Thymus (tissue), 11 donors: ENCODE measurements around the gene DNTT. TPM values are rescaled to one million over a fixed set of nuclear protein-coding genes. Genes with fewer than 3 reads are reported as not detected.
"Not testable (repeated sequence)": the region's sequence is repeated elsewhere in the genome, so short reads cannot be mapped to it uniquely, and the experiment has no call there.

Experiments used
- DNase-seq, 9 donors: peaks; one replicate each; pipeline ENCODE4 v3.0.0-alpha.2; 2013; ENCODE audit warnings: low spot score in 9 of 9, low read depth in 6 of 9, missing footprints in 1 of 9
- H3K27ac ChIP-seq, 2 donors: one replicate each; pipeline ENCODE4 v1.5.1; 2013; ENCODE audit warnings: control low read depth in 1 of 2, low read depth in 1 of 2, low read length in 1 of 2, mild to moderate bottlenecking in 1 of 2, moderate library complexity in 1 of 2
- H3K27me3 ChIP-seq, 2 donors: one replicate each; pipeline ENCODE4 v1.5.1; 2013; ENCODE audit warnings: low read length in 1 of 2; ENCODE audit not compliant: control insufficient read depth in 2 of 2, insufficient read depth in 1 of 2
- H3K36me3 ChIP-seq, 2 donors: one replicate each; pipeline ENCODE4 v1.5.1; 2013; ENCODE audit warnings: low read length in 1 of 2, mild to moderate bottlenecking in 1 of 2, moderate library complexity in 1 of 2; ENCODE audit not compliant: control insufficient read depth in 2 of 2, insufficient read depth in 2 of 2
- H3K4me1 ChIP-seq, 2 donors: one replicate each; pipeline ENCODE4 v1.5.1; 2013; ENCODE audit warnings: low read length in 2 of 2; ENCODE audit not compliant: control insufficient read depth in 2 of 2, insufficient read depth in 2 of 2
- H3K4me3 ChIP-seq, 2 donors: one replicate each; pipeline ENCODE4 v1.5.1; 2013; ENCODE audit warnings: low read length in 2 of 2, control low read depth in 1 of 2, mild to moderate bottlenecking in 1 of 2
- H3K9me3 ChIP-seq, 2 donors: one replicate each; pipeline ENCODE4 v1.5.1; 2013; ENCODE audit warnings: low read length in 1 of 2, mild to moderate bottlenecking in 1 of 2; ENCODE audit not compliant: control insufficient read depth in 2 of 2, insufficient read depth in 1 of 2
- WGBS: extraction: QIAGEN DNeasy Blood & Tissue Kit; methylation state at CpG from one replicate; pipeline ENCODE4 v1.1.7; 2013; 5-methylcytosine and 5-hydroxymethylcytosine counted together
- polyA plus RNA-seq: library from polyadenylated mRNA; stranded (reverse); fragments of 200-250 nt; gene quantifications from one replicate; pipeline ENCODE4 v1.2.3, GENCODE V29; 2013
- total RNA-seq: library from RNA; stranded (reverse); fragments of 120-200 nt; gene quantifications from one replicate; pipeline ENCODE4 v1.2.4, GENCODE V29; 2013
- donor health status: healthy.

The DNTT gene
- total and polyA plus RNA-seq, 2 donors: 38.4 to 38.7 TPM

DNA sequence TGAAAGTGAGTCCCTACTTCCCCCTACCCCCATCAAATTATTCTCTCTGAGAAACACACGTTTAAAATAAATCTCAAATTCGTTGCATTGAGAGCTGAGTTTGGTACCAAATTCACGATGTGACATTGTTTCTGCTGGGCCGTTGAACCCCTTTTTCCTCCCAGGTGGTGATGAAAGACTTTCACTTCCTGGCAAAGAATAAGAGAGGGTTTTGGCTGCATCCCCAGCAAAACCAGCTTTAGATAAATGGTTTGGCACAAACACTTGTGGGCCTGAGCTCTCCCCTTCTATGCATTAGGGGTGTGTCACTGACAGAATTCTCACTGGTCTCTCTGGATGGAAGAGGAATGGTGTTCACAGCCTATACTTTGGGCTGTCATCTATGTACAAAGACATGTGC lies 8.8 kb upstream of the DNTT start:
- Histone ChIP-seq H3K36me3 (no peaks in the 10 kb centered on the region), H3K27ac (peak overlapping the region; percentile 79 to 88), H3K4me1 (peaks cover 59 to 75% of the 10 kb centered on the region in 2 donors), H3K9me3 (peaks cover 0 to 3% of the 10 kb centered on the region in 2 donors), H3K4me3 (peak overlapping the region; percentile 2 to 17), H3K27me3 (no peaks in the 10 kb centered on the region)
- DNase-seq: peak in 2 of 9 donors; percentile 45 to 71
- 3% methylated on average over 4 of the region's 4 CpGs for WGBS

DNA sequence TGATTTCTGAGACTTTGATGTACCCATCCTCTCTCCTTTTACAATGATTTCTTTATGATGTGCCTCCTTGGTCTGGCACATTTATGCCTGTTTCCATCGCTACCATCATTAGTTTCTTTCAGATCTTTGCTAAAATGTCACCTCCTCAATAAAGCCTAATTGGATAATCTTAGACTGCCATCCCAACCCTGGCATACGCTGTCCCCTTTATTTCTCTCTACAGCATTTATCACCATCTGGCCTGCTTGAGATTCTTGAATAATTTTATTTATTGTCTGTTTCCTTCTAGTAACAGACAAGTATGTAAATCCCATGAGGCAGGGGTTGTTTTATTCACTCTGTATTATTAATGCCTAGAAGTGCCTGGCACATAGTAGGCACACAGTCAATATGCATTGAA lies 6.7 kb upstream of the DNTT start:
- H3K9me3 ChIP-seq: peaks cover 0 to 3% of the 10 kb centered on the region in 2 donors
- peaks cover 74 to 91% of the 10 kb centered on the region in 2 donors for H3K4me1 ChIP-seq
- no peak for DNase-seq
- 88% methylated on average over 2 of the region's 2 CpGs for WGBS
- H3K4me3 ChIP-seq: no peak overlapping the region
- no peaks in the 10 kb centered on the region for H3K27me3 ChIP-seq
- H3K27ac ChIP-seq: peak overlapping the region; percentile 95 to 99
- no peaks in the 10 kb centered on the region for H3K36me3 ChIP-seq

DNA sequence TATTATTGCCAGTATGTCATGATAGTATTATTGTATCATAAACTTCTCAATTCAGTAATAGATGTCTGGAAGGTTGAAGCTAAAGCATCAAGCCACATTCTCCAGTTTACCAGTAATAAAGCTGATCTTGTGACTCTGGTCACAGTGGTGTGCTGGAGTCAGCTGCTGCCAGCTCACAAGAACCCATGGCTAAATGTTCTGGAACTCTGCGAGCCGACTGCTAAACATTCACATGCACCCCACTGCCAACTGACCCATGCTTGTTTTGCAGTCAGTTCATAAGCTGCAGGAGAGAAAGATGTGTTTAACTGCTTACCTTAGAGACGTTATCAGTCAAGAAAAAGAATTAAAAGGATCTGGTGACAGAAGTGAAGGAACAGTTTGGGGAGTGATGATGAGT lies 5.9 kb upstream of the DNTT start:
- H3K27me3 ChIP-seq: no peaks in the 10 kb centered on the region
- H3K4me1 ChIP-seq: peaks cover 83 to 94% of the 10 kb centered on the region in 2 donors
- DNase-seq: no peak
- H3K4me3 ChIP-seq: peak overlapping the region in 1 of 2 donors; percentile 23
- 52% methylated on average over 3 of the region's 3 CpGs for WGBS
- H3K27ac ChIP-seq: peak overlapping the region; percentile 95 to 99
- H3K36me3 ChIP-seq: no peaks in the 10 kb centered on the region
- H3K9me3 ChIP-seq: peaks cover 0 to 3% of the 10 kb centered on the region in 2 donors

DNA sequence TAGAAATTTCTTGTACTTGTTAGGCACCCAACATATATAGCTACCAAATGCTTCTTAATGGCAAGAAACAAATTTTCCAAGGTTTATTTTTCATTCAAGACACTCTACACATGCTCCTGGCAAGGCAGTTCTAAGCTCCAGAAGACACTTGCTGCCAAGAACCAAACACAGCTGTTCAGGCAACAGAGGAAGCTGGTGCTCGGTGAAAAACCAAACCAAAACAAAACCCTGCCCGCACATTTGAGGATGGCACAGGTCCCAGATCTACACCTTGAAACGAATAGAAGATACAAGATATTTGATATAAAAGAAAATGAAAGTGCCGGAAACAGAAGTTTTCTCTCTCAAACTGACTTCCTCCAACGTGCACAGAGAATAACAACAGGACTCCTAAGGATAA lies 4.9 kb upstream of the DNTT start:
- Histone ChIP-seq H3K4me1 (peaks cover 80 to 90% of the 10 kb centered on the region in 2 donors), H3K9me3 (peaks cover 0 to 3% of the 10 kb centered on the region in 2 donors), H3K4me3 (peak overlapping the region in 1 of 2 donors; percentile 32), H3K36me3 (no peaks in the 10 kb centered on the region), H3K27me3 (no peaks in the 10 kb centered on the region), H3K27ac (peak overlapping the region; percentile 95 to 99)
- DNase-seq: peak in 3 of 9 donors; percentile 40 to 80 (median 68)
- under 1% methylated on average over 5 of the region's 5 CpGs for WGBS

DNA sequence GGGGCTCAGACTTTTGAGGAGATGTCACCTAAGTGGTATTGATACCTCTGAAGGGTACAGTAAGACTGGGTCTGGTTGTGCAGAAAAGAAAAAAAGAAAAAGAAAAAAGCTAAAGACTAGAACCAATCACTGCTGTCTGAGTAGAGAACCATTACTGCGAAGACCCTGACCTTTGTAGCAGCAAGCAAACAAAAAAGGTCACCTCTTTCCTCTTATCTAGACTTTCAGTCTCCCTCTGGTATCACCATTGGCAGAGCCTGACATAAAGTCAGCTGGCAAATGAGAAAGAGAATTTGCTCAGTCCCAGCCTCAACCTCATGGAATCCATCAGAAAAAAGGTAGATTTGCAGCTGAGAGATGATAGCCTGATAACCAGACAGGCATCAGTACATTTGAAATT lies 2.6 kb upstream of the DNTT start:
- no peaks in the 10 kb centered on the region for H3K36me3 ChIP-seq
- peaks cover 0 to 3% of the 10 kb centered on the region in 2 donors for H3K9me3 ChIP-seq
- peak overlapping the region; percentile 83 to 95 for H3K27ac ChIP-seq
- no peak overlapping the region for H3K4me3 ChIP-seq
- WGBS: 62% methylated on average over 1 of the region's 1 CpG
- no peaks in the 10 kb centered on the region for H3K27me3 ChIP-seq
- DNase-seq: no peak
- H3K4me1 ChIP-seq: peaks cover 63 to 83% of the 10 kb centered on the region in 2 donors

DNA sequence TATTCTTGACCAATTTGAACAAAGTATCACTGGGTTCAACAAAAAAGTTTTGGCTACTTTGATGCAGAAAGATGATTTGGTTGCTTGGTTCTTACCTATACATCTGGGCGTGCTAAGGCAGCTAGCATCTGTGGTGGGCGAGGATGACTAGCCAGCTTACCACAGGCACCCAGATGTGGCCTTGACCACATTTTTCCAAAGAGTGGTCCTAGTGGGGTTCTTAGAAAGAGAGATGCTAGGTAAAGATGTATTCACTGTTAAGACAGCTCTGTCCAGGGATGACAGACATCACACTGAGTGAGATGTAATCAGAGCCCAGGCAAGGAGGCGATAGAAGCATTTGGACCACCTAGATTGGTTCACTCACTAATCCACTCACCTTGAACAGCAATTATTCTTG lies 785 bp downstream of the DNTT start:
- Histone ChIP-seq H3K9me3 (no peaks in the 10 kb centered on the region), H3K27me3 (no peaks in the 10 kb centered on the region), H3K36me3 (peaks cover 0 to 3% of the 10 kb centered on the region in 2 donors), H3K4me3 (peak overlapping the region; percentile 49 to 85), H3K4me1 (peaks cover 47 to 74% of the 10 kb centered on the region in 2 donors), H3K27ac (peak overlapping the region; percentile 59 to 62)
- no peak for DNase-seq
- 13% methylated on average over 3 of the region's 3 CpGs for WGBS

DNA sequence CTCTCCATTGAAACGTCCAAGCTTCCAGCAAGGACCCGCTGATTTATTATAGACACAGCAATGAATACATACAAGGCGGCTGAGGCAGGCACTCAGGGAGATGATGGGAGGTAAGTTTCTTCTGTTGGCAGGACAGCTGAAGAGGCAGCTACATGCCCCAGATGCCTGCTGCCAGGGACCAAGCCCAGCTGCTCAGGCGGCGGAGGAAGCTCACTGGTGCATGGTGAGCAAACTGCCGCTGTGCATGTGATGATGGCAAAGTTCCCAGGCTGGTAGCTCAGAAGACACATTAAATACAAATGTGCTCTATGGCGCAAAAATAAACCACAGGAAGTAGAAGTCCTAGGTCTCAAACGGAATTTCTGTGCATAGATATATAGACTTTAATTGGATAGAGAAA lies 2.3 kb downstream of the DNTT start:
- Histone ChIP-seq H3K4me3 (peak overlapping the region; percentile 49 to 85), H3K4me1 (peaks cover 34 to 72% of the 10 kb centered on the region in 2 donors), H3K36me3 (peaks cover 0 to 3% of the 10 kb centered on the region in 2 donors), H3K27me3 (no peaks in the 10 kb centered on the region), H3K27ac (peak overlapping the region; percentile 93 to 96), H3K9me3 (no peaks in the 10 kb centered on the region)
- peak in 4 of 9 donors; percentile 54 to 84 (median 67) for DNase-seq
- 2% methylated on average over 8 of the region's 8 CpGs for WGBS

DNA sequence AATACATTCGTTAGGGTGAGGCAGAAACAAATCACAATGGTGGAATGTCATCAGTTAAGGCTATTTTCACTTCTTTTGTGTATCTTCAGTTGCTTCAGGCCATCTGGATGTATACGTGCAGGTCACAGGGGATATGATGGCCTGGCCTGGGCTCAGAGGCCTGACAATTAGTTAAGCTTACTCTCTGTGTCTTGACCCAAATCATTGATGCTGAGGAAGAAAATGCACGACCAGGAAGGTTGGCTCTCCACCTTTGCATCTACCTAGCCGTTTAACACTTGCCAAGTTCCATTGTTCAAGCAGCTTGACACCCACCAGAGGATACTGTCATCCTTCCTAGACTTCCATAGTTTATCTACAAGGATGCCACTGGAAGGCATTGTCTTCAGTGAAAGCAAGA lies 4.6 kb downstream of the DNTT start:
- Histone ChIP-seq H3K4me1 (peaks cover 35 to 72% of the 10 kb centered on the region in 2 donors), H3K27ac (peak overlapping the region in 1 of 2 donors; percentile 78), H3K4me3 (peak overlapping the region in 1 of 2 donors; percentile 85)
- WGBS: 13% methylated on average over 4 of the region's 4 CpGs
- not testable (repeated sequence) for H3K9me3 ChIP-seq, DNase-seq, H3K36me3 ChIP-seq, H3K27me3 ChIP-seq

DNA sequence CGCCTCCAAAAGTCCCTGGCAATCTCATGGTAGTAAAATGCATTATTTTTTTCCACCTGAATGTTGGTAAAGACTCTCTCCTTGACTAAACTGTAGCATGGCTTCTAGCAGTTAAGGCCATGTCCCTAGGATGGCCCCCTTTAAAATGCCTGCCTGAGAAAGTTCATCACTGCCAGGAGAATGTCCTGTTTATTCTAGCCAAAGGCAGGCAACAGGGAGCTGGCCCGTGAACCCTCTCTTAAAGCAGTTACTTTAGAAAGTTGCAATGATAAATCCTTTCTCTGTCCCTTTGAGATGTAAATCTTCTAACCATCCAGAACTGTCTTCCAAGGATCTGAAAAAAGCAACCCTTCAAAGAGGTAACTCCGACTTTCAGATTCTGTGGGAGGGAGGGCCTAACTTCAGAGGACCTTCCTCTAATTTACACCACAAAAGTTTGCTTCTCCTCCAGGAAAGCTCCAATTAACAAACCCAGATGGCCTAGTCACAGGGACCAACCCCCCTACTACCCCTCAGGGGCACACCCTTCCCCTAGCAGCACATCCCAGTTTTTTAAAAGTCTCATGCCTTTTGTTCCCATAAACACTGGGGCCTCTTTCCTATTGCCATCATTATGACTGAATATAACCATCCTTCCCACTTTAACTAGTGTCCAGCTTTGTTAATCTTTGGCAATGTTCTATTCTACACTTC lies 5.5 kb downstream of the DNTT start:
- no peaks in the 10 kb centered on the region for H3K27me3 ChIP-seq
- 38% methylated on average over 3 of the region's 3 CpGs for WGBS
- H3K36me3 ChIP-seq: peaks cover 0 to 3% of the 10 kb centered on the region in 2 donors
- peaks cover 33 to 73% of the 10 kb centered on the region in 2 donors for H3K4me1 ChIP-seq
- peak overlapping the region in 1 of 2 donors; percentile 85 for H3K4me3 ChIP-seq
- H3K27ac ChIP-seq: peak overlapping the region; percentile 0 to 74
- DNase-seq: no peak
- no peaks in the 10 kb centered on the region for H3K9me3 ChIP-seq
